Body of pancreas (tissue), 4 donors: ENCODE results near the gene ZBTB20. TPM values are rescaled to one million over a fixed set of nuclear protein-coding genes. Genes with fewer than 3 reads are reported as not detected.
A peak's percentile ranks its signal among the peaks of the same experiment; 100 is the strongest.

Experiments used
- ATAC-seq: fragments of 150-250 bp; one replicate; pipeline ENCODE4 v1.9.1; 2016
- DNase-seq, 4 donors: peaks; one replicate each; pipeline ENCODE4 v3.0.0-alpha.2; 2019
- H3K27ac ChIP-seq, 4 donors: fragments of 200-600 bp; sonication (generic); 1 replicate in 3 of 4; 2 replicates in 1 of 4; pipeline versions ENCODE4 v1.5.1 to v1.6.1; 2016 to 2019; ENCODE audit warnings: mild to moderate bottlenecking in 1 of 4, mixed read lengths in 1 of 4, moderate library complexity in 1 of 4
- H3K27me3 ChIP-seq, 2 donors: fragments of 200-600 bp; sonication (generic); one replicate each; pipeline ENCODE4 v1.6.0; 2016; ENCODE audit warnings: mild to moderate bottlenecking in 1 of 2
- H3K36me3 ChIP-seq, 2 donors: fragments of 200-600 bp; sonication (generic); replicated peaks in 1 of 2; 2 replicates each; pipeline ENCODE4 v1.5.1; 2016; ENCODE audit warnings: low read depth in 2 of 2; ENCODE audit not compliant: insufficient read depth in 1 of 2
- H3K4me1 ChIP-seq: fragments of 200-600 bp; sonication (generic); one replicate; pipeline ENCODE4 v1.6.0; 2016
- H3K4me3 ChIP-seq, 2 donors: fragments of 200-600 bp; sonication (generic); 1 replicate in 1 of 2; 2 replicates in 1 of 2; pipeline ENCODE4 v1.5.1; 2016 to 2019
- H3K9me3 ChIP-seq, 3 donors: fragments of 200-600 bp; sonication (generic); 1 replicate in 2 of 3; 2 replicates in 1 of 3; pipeline ENCODE4 v1.5.1; 2016
- POLR2A ChIP-seq, 3 donors: fragments of 450-650 bp; IDR thresholded peaks; one replicate each; pipeline ENCODE4 v1.6.1; 2016; ENCODE audit warnings: antibody characterized with exemption in 3 of 3, mild to moderate bottlenecking in 2 of 3
- WGBS, 2 donors: methylation state at CpG; one replicate each; pipeline ENCODE4 v1.1.5; 2017; 5-methylcytosine and 5-hydroxymethylcytosine counted together
- intact Hi-C: fragments of 100-400 bp; cut with DNase I; formaldehyde crosslinking; loops from one replicate; pipeline ENCODE4 v1.15.1; 2023
- total RNA-seq, 2 donors: library from RNA; depleted of rRNA; stranded (reverse); fragments of >200 nt; gene quantifications; one replicate each; pipeline ENCODE4 v1.1.0, GENCODE V29; 2016
- TF ChIP-seq, protein P1 (sequence below), 7 experiments: fragments of 450-650 bp in 4 of 7; fragments of 200-600 bp in 3 of 7; sonication (generic) in 3 of 7; IDR thresholded peaks; one replicate each; pipeline ENCODE4 v1.5.1; 2016 to 2019; ENCODE audit warnings: antibody characterized with exemption in 7 of 7

Gene ZBTB20
- total RNA-seq, 2 donors from 2014 or later: 48.3 to 77.1 TPM

DNA sequence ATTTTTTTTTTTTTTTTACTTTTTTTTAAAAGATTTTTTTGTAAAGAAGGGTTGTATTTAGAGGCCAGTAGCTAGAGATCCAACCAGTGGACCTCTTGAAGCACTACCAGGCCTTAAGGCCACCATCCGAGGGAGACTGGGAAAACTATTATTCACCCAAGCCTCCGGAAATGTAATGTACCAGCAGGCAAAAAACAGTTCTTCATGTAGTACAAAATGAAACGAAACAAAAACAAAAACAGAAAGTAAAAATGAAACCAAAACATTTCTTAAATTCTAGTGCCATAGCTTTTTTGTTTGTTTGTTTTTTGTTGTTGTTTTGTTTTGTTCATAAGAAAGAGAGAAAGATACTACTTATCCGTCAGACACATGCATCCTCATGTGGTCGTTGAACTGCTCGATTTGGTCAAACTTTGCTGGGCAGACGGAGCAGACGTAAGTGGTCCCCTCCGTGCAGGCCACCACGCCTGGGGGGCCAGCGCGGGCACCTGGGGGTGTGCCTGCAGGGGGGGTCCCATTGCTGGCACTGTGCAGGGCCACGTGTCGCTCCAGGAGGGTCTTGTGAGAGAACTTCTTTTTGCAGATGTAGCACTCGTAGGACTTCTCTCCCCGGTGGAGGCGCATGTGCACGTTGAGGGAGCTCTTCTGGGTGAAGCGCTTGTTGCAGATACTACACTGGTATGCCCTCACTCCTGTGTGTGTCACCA is 808.3 kb downstream of the ZBTB20 start:
- 94% methylated on average over 19 of the region's 19 CpGs for WGBS, 2 donors
- Histone ChIP-seq H3K27me3 (no peaks in the 10 kb centered on the region), H3K9me3 (no peaks in the 10 kb centered on the region), H3K27ac (no peak overlapping the region), H3K36me3 (no peaks in the 10 kb centered on the region), H3K4me1 (no peaks in the 10 kb centered on the region), H3K4me3 (no peak overlapping the region)
- ATAC-seq (no peak), DNase-seq (no peak)
- no peak for TF ChIP-seq POLR2A (IDR thresholded peaks at IDR 0.05)
- TF ChIP-seq, protein P1, sequence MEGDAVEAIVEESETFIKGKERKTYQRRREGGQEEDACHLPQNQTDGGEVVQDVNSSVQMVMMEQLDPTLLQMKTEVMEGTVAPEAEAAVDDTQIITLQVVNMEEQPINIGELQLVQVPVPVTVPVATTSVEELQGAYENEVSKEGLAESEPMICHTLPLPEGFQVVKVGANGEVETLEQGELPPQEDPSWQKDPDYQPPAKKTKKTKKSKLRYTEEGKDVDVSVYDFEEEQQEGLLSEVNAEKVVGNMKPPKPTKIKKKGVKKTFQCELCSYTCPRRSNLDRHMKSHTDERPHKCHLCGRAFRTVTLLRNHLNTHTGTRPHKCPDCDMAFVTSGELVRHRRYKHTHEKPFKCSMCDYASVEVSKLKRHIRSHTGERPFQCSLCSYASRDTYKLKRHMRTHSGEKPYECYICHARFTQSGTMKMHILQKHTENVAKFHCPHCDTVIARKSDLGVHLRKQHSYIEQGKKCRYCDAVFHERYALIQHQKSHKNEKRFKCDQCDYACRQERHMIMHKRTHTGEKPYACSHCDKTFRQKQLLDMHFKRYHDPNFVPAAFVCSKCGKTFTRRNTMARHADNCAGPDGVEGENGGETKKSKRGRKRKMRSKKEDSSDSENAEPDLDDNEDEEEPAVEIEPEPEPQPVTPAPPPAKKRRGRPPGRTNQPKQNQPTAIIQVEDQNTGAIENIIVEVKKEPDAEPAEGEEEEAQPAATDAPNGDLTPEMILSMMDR (IDR thresholded peaks at IDR 0.05): no peak
- intact Hi-C loops: no loop called here

GRCh38 chr3:114336857-114337256 is 810.2 kb downstream of the ZBTB20 start:
- H3K27ac ChIP-seq: no peak overlapping the region
- H3K27me3 ChIP-seq: no peaks in the 10 kb centered on the region
- no peak for DNase-seq
- intact Hi-C loops: no loop called here
- ATAC-seq: no peak
- no peaks in the 10 kb centered on the region for H3K9me3 ChIP-seq
- WGBS, 2 donors: 87 to 90% methylated on average over 3 of the region's 3 CpGs
- H3K4me3 ChIP-seq: no peak overlapping the region
- H3K36me3 ChIP-seq: no peaks in the 10 kb centered on the region
- no peaks in the 10 kb centered on the region for H3K4me1 ChIP-seq
- TF ChIP-seq, protein P1 (IDR thresholded peaks at IDR 0.05): no peak
- TF ChIP-seq POLR2A (IDR thresholded peaks at IDR 0.05): no peak

DNA sequence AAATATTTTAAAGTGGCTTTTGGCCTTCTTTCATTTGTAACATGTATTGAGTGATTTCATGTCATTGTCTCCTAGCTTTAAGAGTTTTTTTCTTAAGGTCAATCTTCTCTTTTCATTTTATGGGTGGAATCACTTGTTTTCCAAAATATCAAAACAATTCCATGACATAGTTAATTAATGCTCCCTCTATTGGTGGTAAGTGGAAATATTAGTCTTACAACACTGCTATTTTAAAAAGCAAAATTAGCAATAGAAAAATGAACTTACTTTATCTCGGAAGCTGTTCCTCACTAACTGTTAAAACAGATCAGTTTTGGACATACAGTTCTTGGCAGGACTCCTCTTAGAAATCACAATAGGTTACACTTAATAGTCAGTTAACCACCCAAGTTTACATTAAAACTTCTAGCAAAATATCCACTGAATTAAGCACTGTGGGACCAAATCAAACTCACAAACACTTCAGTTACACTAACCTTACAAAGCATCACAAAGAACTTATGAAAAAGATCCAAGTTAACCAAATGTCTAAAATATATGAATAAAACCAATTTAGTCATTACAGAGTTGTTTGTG is 810.9 kb downstream of the ZBTB20 start:
- Histone ChIP-seq H3K4me1 (no peaks in the 10 kb centered on the region), H3K27ac (no peak overlapping the region), H3K4me3 (no peak overlapping the region), H3K36me3 (no peaks in the 10 kb centered on the region), H3K9me3 (no peaks in the 10 kb centered on the region), H3K27me3 (no peaks in the 10 kb centered on the region)
- DNase-seq (no peak), ATAC-seq (no peak)
- TF ChIP-seq, protein P1 (IDR thresholded peaks at IDR 0.05): peak in 5 of 7 experiments; percentile 18 to 39 (median 29)
- TF ChIP-seq POLR2A (IDR thresholded peaks at IDR 0.05): no peak
- WGBS, 2 donors: 92 to 100% methylated on average over 1 of the region's 1 CpG
- intact Hi-C loops: no loop called here

DNA sequence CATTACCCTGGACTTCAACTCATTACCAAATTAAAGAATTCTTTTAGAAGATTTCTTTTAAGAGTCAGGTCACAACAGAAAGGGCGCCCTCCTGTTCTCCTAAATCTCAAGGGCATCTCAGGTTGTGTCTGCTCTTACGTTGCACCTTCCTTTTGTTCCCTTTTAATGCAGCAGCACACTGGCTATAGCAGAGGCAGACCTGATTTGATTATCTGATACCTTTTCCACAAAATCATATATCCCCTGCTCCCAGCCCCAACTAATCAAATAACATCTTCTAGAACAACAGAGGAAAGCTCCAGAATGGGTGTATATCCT is 813.2 kb downstream of the ZBTB20 start:
- TF ChIP-seq, protein P1 (IDR thresholded peaks at IDR 0.05): no peak
- Histone ChIP-seq H3K27ac (no peak overlapping the region), H3K4me3 (no peak overlapping the region), H3K27me3 (no peaks in the 10 kb centered on the region), H3K36me3 (no peaks in the 10 kb centered on the region), H3K4me1 (no peaks in the 10 kb centered on the region), H3K9me3 (no peaks in the 10 kb centered on the region)
- WGBS, 2 donors: 95% methylated on average over 2 of the region's 2 CpGs
- ATAC-seq (no peak), DNase-seq (no peak)
- intact Hi-C loops: no loop called here
